Muscle of leg (tissue), 11 donors: ENCODE results near the gene LMO1. TPM values are rescaled to one million over a fixed set of nuclear protein-coding genes. Genes with fewer than 3 reads are reported as not detected.

Experiments
- DNase-seq: peaks from one replicate; pipeline ENCODE4 v3.0.0; 2013
- H3K27ac ChIP-seq: one replicate; pipeline ENCODE4 v1.5.1; 2013; ENCODE audit warnings: mild to moderate bottlenecking, low read length, control low read depth
- H3K27me3 ChIP-seq: one replicate; pipeline ENCODE4 v1.6.1; 2013; ENCODE audit warnings: low read length; ENCODE audit not compliant: control insufficient read depth, insufficient read depth
- H3K36me3 ChIP-seq: one replicate; pipeline ENCODE4 v1.6.1; 2013; ENCODE audit warnings: low read length; ENCODE audit not compliant: control insufficient read depth, insufficient read depth
- H3K4me1 ChIP-seq: one replicate; pipeline ENCODE4 v1.6.1; 2013; ENCODE audit warnings: low read length; ENCODE audit not compliant: control insufficient read depth, insufficient read depth
- H3K4me3 ChIP-seq: one replicate; pipeline ENCODE4 v1.5.1; 2013; ENCODE audit warnings: low read length, control low read depth
- H3K9me3 ChIP-seq: replicated peaks from 2 replicates; pipeline ENCODE4 v1.6.1; 2013; ENCODE audit warnings: low read depth, low read length; ENCODE audit not compliant: control insufficient read depth
- WGBS: methylation state at CpG from one replicate; pipeline ENCODE4 v1.1.5; 2013; ENCODE audit warnings: missing lambda C conversion rate; ENCODE audit not compliant: insufficient coverage; 5-methylcytosine and 5-hydroxymethylcytosine counted together
- polyA plus RNA-seq, 8 donors: library from polyadenylated mRNA; unstranded; fragments of 120-200 nt; gene quantifications; one replicate each; pipeline versions ENCODE4 v1.2.1 to v1.2.3, GENCODE V29; 2013; ENCODE audit warnings: inconsistent platforms in 1 of 8, low replicate concordance in 1 of 8; ENCODE audit not compliant: insufficient read length in 8 of 8, insufficient read depth in 1 of 8
- total RNA-seq: library from RNA; stranded (reverse); fragments of 120-200 nt; gene quantifications from one replicate; pipeline ENCODE4 v1.2.4, GENCODE V29; 2013

Gene LMO1
- total and polyA plus RNA-seq, 9 donors: 0.59 to 3.4 (median 2.0) TPM

DNA sequence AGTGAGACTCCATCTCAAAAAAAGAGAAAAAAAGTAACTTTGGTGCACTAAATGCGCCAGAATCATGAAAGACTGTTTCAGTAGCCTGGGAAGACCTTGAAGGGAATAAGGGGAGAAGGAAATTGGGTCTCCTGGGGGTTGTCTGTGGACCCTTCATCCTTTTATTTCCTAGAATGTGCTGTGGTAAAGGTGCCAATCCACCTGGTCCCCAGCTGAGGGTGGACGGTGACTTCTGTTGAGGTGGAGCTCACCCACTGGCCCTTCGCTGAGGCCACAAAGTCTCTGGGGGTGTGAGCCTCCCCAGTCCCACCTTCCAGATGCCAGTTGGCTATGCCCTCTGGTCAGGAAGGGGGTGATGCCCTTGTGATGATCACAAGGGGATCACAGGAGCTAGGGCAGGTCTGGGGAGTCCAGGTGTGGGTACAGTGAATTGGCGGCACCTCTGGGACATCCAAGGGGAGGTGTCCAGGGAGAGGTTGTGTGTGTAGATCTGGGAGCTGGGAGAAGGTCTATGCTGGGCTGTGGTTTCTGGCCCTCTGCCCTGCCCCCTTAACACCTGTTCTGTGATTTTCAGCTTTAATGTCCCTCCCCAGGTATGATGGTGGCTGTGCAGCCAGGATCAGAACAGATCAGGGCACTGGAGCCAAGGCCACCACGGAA, 34.2 kb upstream of the LMO1 start:
- Histone ChIP-seq H3K4me3 (no peak overlapping the region), H3K36me3 (no peaks in the 10 kb centered on the region), H3K27me3 (no peaks in the 10 kb centered on the region), H3K27ac (no peak overlapping the region), H3K4me1 (peaks cover 3% of the 10 kb centered on the region), H3K9me3 (no peaks in the 10 kb centered on the region)
- WGBS: 87% methylated on average over 3 of the region's 5 CpGs
- DNase-seq: no peak

DNA sequence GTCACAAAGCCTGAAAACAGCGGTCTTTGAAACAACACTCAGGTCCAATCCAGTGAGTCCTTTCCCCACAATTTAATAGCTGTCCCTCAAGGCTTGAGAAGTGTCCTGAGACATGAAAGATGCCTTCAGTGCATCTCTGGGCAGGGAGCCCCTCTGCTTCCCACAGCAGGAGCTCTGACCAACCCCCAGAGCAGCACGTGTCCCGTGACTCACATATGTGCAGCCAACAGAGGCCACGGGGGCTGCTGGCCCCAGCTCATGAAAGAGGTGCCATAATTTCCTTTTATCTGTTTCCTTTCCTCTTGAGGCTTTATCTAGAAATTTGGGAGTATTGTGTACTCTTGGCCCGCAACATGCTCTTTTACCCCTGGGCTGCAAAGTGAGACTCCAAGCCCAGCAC, 33.2 kb upstream of the LMO1 start:
- DNase-seq: no peak
- Histone ChIP-seq H3K9me3 (no peaks in the 10 kb centered on the region), H3K36me3 (no peaks in the 10 kb centered on the region), H3K27ac (no peak overlapping the region), H3K27me3 (no peaks in the 10 kb centered on the region), H3K4me3 (no peak overlapping the region), H3K4me1 (peaks cover 3% of the 10 kb centered on the region)
- WGBS: 40% methylated on average over 4 of the region's 5 CpGs

DNA sequence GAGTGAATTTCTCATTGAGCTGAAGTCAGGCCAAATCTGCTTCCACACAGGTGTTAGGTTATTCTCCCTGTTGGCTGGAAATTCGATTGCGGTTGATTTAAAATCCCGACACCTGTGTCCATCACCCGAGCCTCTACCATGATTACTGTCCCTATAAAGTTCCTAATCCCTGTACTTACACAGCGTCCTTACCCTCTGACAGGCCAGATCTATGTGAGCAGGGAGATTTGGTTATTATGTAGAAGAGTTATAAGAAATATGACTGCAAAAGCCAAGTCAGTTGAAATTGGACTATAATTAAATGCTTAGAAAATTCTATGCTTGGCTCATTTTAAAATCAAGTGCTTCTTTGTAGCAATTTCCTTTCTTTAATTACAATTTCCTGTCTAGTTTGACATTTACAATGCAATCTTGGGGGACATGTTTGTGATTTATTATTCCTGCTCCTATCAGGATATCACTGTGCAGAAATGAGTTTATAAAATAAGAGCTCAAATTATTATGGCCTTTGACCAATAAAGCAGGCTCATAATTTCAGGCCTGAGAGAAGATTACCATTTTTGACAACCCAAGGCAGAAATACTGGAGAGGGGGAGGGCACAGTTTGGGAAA, 32.5 kb upstream of the LMO1 start:
- DNase-seq: no peak
- Histone ChIP-seq H3K4me3 (no peak overlapping the region), H3K27ac (no peak overlapping the region), H3K4me1 (peaks cover 3% of the 10 kb centered on the region), H3K36me3 (no peaks in the 10 kb centered on the region), H3K9me3 (no peaks in the 10 kb centered on the region), H3K27me3 (no peaks in the 10 kb centered on the region)
- 46% methylated on average over 3 of the region's 5 CpGs for WGBS

DNA sequence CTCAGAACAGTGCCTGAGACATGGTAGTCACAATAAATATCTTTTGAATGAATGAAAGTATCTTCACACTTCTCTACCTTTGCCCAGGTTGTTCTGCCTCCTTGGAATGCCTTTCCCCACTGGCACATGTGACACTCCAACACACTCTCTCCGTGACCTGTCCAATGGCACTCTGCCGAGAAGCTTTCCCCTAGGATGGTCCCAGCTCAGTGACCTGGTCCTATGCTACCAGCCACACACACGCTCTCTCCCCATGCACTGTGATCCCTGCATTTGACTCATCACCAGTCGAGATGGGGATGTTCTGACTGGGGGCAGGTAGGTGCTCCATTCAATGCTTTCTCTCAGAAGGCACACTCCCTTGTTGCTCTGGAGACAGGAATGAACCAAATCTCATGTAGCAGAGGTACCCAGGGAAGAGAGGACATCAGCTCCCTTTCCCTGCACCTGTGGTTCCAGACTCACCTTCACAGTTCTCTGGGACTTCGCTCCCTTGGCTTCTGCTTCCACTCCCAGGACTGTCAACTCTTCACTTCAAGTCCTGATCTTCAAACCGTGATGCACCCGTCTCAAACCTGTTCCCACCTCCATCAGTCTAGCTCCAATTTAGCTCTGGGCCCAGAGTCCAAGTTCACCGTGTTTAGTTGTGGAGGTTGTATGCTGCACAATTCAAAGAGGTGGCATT, 30.7 kb upstream of the LMO1 start:
- no peak for DNase-seq
- 100% methylated on average over 1 of the region's 8 CpGs for WGBS
- Histone ChIP-seq H3K27me3 (no peaks in the 10 kb centered on the region), H3K27ac (no peak overlapping the region), H3K4me3 (no peak overlapping the region), H3K4me1 (peaks cover 12% of the 10 kb centered on the region), H3K9me3 (no peaks in the 10 kb centered on the region), H3K36me3 (no peaks in the 10 kb centered on the region)

DNA sequence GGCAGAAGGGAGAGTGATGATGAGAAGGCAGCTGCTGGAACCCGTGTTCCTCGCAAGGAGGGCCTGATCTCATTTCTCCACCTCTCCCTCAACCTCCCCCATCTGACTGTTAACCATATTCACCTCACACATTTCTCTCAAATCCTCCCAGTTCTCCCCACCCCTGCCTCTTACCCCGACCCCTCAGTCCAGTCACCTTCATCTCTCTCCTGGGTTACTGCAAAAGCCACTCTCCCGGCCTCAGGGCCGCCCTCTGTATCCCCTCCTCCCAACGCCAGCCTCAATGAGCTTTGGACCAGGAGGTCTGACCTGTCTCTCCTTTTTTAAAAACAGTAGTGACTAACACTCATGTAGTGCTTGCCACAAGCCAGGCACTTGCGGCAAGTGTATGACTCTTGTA, 29.5 kb upstream of the LMO1 start:
- Histone ChIP-seq H3K27me3 (no peaks in the 10 kb centered on the region), H3K4me1 (peaks cover 14% of the 10 kb centered on the region), H3K4me3 (no peak overlapping the region), H3K36me3 (no peaks in the 10 kb centered on the region), H3K27ac (no peak overlapping the region), H3K9me3 (no peaks in the 10 kb centered on the region)
- DNase-seq: no peak
- WGBS: 79% methylated on average over 6 of the region's 7 CpGs

DNA sequence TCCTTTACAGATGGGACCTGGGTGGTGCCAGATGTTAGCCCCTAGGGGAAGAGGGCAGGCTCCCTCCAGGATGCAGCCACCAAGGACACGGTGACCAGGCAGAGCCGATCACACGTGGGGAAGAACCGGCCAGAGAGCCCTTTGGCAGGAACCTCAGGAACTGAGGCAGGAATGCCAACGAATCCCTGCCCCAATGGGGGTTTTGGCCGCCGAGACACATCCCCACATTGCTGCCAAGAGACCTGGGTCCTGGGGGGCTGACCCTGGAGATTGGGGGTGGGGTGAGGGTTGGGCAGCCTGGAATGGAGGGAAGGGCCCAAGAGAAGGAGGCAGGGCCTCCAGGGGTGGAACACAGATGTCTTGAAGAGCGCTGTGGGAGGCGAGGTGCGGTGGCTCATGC, 28.7 kb upstream of the LMO1 start:
- no peaks in the 10 kb centered on the region for H3K36me3 ChIP-seq
- no peak overlapping the region for H3K4me3 ChIP-seq
- no peak overlapping the region for H3K27ac ChIP-seq
- 90% methylated on average over 9 of the region's 10 CpGs for WGBS
- no peak for DNase-seq
- H3K27me3 ChIP-seq: no peaks in the 10 kb centered on the region
- no peaks in the 10 kb centered on the region for H3K9me3 ChIP-seq
- H3K4me1 ChIP-seq: peaks cover 14% of the 10 kb centered on the region

DNA sequence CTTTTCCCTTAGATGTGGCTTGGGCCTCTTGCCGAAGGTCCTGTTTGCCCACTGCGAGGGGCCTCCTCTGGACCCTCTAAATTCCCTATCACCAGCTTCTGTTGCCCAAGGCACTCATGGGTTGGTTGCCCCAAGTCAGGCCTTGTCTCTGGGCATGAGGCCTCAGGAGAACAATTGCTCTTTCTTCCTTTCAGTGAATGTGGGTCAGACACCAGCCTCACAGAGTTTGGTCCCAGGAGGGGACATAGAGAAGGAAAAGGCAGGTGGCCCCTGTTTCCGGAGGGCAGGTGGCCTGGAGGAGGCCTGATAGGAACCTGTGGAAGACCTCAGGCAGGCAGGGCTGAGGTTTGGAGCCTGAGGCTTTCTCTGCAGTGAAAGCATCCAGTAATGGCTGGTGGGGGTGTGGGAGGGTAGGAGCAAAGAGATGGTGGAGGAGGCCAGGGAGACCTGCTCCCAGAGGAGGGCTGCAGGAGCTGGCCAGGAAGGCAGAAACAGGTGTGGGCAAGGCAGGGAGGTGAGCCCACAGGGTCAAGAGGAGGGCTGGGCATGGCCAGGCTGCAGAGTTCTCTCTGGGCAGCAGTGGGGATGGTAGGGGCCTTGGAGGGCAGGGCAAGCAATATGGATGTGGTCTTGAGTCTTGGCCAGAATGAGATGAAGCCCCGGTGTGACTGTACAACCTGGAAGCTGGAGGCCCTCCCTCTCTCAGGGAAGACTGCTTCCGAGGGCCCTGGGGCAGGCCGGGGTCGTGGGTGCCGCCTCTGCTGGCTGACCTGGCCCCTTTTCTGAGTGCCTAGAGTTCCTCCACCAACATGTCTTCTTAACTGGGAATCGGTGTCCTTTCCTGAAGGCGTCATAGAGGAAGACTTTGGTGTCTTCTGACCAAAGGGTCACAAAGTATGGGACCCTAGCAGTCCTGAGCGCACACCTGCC, 28.0 kb upstream of the LMO1 start:
- no peak overlapping the region for H3K4me3 ChIP-seq
- no peaks in the 10 kb centered on the region for H3K27me3 ChIP-seq
- no peak for DNase-seq
- no peaks in the 10 kb centered on the region for H3K36me3 ChIP-seq
- H3K4me1 ChIP-seq: peaks cover 14% of the 10 kb centered on the region
- WGBS: 81% methylated on average over 6 of the region's 11 CpGs
- no peak overlapping the region for H3K27ac ChIP-seq
- H3K9me3 ChIP-seq: no peaks in the 10 kb centered on the region

DNA sequence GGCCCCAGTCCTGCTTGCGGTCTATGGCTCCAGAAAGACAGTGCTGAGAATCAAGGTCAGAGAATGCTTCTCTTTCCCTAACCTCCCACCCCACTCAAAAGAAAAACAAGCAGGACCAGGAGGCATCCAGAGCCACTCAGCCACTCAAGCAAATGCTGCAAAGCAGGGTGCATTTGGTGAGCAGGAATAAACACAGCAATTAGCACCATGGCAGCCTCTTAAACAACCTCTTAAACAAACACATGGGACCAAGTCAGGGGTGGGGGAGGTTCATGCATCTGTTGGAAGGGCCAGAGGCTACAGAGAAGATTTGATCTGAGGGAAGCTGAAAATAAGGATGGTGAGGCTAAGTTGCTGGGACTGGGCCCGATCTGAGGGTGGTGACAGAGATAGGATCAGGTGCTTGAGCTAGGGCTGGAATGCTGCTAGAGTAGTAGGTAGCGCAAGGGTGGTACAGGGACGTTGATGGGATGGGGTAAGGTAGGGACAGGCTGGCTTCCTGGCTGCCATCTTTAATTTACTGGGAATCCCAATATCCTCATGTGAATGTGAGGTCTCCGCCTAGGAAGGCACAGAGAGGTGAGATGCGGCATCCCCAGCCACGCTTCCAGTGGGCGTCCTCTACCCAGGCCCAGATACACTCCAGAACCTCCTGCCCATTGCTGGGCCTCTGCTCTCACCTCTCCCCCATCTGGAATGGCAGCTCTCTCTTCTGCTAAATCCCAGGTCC, 26.6 kb upstream of the LMO1 start:
- Histone ChIP-seq H3K9me3 (no peaks in the 10 kb centered on the region), H3K4me1 (peaks cover 12% of the 10 kb centered on the region), H3K27ac (no peak overlapping the region), H3K4me3 (no peak overlapping the region), H3K27me3 (no peaks in the 10 kb centered on the region), H3K36me3 (no peaks in the 10 kb centered on the region)
- 79% methylated on average over 3 of the region's 8 CpGs for WGBS
- DNase-seq: no peak

DNA sequence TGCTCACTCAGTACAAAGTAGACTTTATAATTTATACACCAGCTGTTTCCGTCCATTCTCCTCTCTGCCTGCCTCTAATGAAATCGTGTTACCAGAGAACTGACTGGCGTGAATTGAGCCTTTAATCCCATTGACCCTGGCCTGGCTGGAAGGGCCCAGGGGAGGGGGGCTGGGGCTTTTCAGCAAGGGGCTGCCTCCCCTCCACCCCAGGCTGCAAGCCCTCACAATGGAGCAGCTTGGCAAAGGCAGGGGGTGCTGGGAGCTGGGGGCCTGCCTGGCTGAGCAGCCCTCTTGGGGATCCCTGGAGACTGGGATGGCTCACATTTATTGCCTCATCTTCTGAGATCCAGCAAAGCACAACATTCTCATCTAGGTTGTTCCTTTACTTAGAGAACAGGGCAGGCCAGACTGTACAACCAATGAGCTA, 25.8 kb upstream of the LMO1 start:
- Histone ChIP-seq H3K36me3 (no peaks in the 10 kb centered on the region), H3K4me3 (no peak overlapping the region), H3K4me1 (peaks cover 12% of the 10 kb centered on the region), H3K27me3 (no peaks in the 10 kb centered on the region), H3K9me3 (no peaks in the 10 kb centered on the region), H3K27ac (peak overlapping the region; percentile 51)
- peak; percentile 28 for DNase-seq
- no CpG with 5 or more reads among the region's 3 CpGs for WGBS
